Smooth muscle cell (in vitro differentiated cells): ENCODE results near the gene CPVL. TPM values are rescaled to one million over a fixed set of nuclear protein-coding genes. Genes with fewer than 3 reads are reported as not detected.

ENCODE experiments used
- DNase-seq: peaks from one replicate; lab custom pipeline; 2025; ENCODE audit not compliant: unreplicated experiment; lab: John Stamatoyannopoulos, UW
- H2AFZ ChIP-seq: fragments of 200-600 bp; sonication (generic); 2 replicates; pipeline ENCODE4 v1.6.0; 2016; ENCODE audit warnings: antibody characterized with exemption, low read depth, mild to moderate bottlenecking
- H3F3A ChIP-seq: fragments of 200-600 bp; sonication (generic); 2 replicates; pipeline ENCODE4 v1.6.0; 2017; ENCODE audit warnings: antibody characterized with exemption, low read depth
- H3K27ac ChIP-seq: fragments of 200-600 bp; sonication (generic); 2 replicates; pipeline ENCODE4 v1.5.1; 2016; ENCODE audit warnings: low read depth, mild to moderate bottlenecking
- H3K27me3 ChIP-seq: fragments of 200-600 bp; sonication (generic); 2 replicates; pipeline ENCODE4 v1.6.1; 2016; ENCODE audit warnings: low read depth, mild to moderate bottlenecking
- H3K36me3 ChIP-seq: fragments of 200-600 bp; sonication (generic); 2 replicates; pipeline ENCODE4 v1.5.1; 2016; ENCODE audit warnings: low read depth
- H3K4me1 ChIP-seq: fragments of 200-600 bp; sonication (generic); 2 replicates; pipeline ENCODE4 v1.5.1; 2016; ENCODE audit warnings: low read depth
- H3K4me2 ChIP-seq: fragments of 200-600 bp; sonication (generic); 2 replicates; pipeline ENCODE4 v1.6.0; 2016; ENCODE audit warnings: mild to moderate bottlenecking
- H3K4me3 ChIP-seq: fragments of 200-600 bp; sonication (generic); 2 replicates; pipeline ENCODE4 v1.5.1; 2016; ENCODE audit warnings: mild to moderate bottlenecking
- H3K79me2 ChIP-seq: fragments of 200-600 bp; sonication (generic); 2 replicates; pipeline ENCODE4 v1.6.0; 2016; ENCODE audit warnings: low read depth, mild to moderate bottlenecking
- H3K9ac ChIP-seq: fragments of 200-600 bp; sonication (generic); 2 replicates; pipeline ENCODE4 v1.6.0; 2016; ENCODE audit warnings: low read depth
- H3K9me3 ChIP-seq: fragments of 200-600 bp; sonication (generic); replicated peaks from 2 replicates; pipeline ENCODE4 v1.5.1; 2016; ENCODE audit warnings: low read depth
- H4K20me1 ChIP-seq: fragments of 200-600 bp; sonication (generic); 2 replicates; pipeline ENCODE4 v1.6.0; 2016; ENCODE audit warnings: low read depth
- WGBS: methylation state at CpG from one replicate; pipeline ENCODE4 v1.1.7; 2016; ENCODE audit warnings: low lambda C conversion rate; 5-methylcytosine and 5-hydroxymethylcytosine counted together
- polyA plus RNA-seq: library from polyadenylated mRNA; unstranded; fragments of >200 nt; fragmentation: Nextera tagmentation; extraction: Ambion mirVana; gene quantifications from 2 replicates; pipeline ENCODE4 v1.2.1, GENCODE V29; 2016
- total RNA-seq: library from RNA; depleted of rRNA; stranded (reverse); fragments of >200 nt; gene quantifications from 2 replicates; pipeline ENCODE4 v1.2.3, GENCODE V29; 2014
- TF ChIP-seq, protein P1 (sequence below): fragments of 200-600 bp; sonication (generic); IDR thresholded peaks from 2 replicates; pipeline ENCODE4 v1.5.1; 2017; ENCODE audit warnings: borderline replicate concordance, mild to moderate bottlenecking, antibody characterized with exemption; ENCODE audit not compliant: insufficient read depth, poor library complexity, severe bottlenecking

CPVL gene
- total and polyA plus RNA-seq, 2 experiments from 2014 or later: 7.2 to 29.8 TPM

- DNase-seq: no peak
- H3K79me2 ChIP-seq: no peaks in the 10 kb centered on the region
- no peak overlapping the region for H3K4me3 ChIP-seq
- TF ChIP-seq, protein P1, sequence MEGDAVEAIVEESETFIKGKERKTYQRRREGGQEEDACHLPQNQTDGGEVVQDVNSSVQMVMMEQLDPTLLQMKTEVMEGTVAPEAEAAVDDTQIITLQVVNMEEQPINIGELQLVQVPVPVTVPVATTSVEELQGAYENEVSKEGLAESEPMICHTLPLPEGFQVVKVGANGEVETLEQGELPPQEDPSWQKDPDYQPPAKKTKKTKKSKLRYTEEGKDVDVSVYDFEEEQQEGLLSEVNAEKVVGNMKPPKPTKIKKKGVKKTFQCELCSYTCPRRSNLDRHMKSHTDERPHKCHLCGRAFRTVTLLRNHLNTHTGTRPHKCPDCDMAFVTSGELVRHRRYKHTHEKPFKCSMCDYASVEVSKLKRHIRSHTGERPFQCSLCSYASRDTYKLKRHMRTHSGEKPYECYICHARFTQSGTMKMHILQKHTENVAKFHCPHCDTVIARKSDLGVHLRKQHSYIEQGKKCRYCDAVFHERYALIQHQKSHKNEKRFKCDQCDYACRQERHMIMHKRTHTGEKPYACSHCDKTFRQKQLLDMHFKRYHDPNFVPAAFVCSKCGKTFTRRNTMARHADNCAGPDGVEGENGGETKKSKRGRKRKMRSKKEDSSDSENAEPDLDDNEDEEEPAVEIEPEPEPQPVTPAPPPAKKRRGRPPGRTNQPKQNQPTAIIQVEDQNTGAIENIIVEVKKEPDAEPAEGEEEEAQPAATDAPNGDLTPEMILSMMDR: no peak
- H3F3A ChIP-seq: peaks cover 7% of the 10 kb centered on the region
- H3K27me3 ChIP-seq: no peaks in the 10 kb centered on the region
- no peaks in the 10 kb centered on the region for H4K20me1 ChIP-seq
- no peak overlapping the region for H3K9ac ChIP-seq
- 84% methylated on average over 2 of the region's 2 CpGs for WGBS
- H3K27ac ChIP-seq: no peak overlapping the region
- H3K4me2 ChIP-seq: no peak overlapping the region
- no peak overlapping the region for H2AFZ ChIP-seq
- no peaks in the 10 kb centered on the region for H3K9me3 ChIP-seq
- H3K36me3 ChIP-seq: no peaks in the 10 kb centered on the region
- peaks cover 3% of the 10 kb centered on the region for H3K4me1 ChIP-seq
Observed at GRCh38 chr7:28964056-28964455, 182.3 kb downstream of the CPVL start.

DNA sequence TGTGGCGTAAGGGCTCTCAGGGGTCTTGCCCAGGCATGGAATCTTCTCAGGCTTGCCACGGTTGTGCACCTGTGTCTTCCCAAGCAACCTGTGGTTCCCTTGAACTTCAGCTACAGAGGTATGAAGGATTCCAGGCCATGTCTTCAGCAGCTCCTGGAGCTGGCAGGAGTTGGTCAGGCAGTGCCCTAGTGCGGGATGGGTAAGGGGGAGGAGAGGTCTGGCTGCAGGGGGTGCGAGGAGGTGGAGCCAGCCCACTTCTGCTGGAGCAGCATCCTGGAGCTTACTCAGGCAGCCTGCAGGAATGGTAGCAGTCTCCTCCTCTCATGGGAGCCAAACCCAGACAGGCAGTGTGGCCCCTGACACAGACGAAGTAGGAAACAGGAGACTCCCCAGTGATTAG is 184.4 kb downstream of the CPVL start:
- Histone ChIP-seq H3F3A (peaks cover 12% of the 10 kb centered on the region), H3K4me2 (no peak overlapping the region), H2AFZ (no peak overlapping the region)

DNA sequence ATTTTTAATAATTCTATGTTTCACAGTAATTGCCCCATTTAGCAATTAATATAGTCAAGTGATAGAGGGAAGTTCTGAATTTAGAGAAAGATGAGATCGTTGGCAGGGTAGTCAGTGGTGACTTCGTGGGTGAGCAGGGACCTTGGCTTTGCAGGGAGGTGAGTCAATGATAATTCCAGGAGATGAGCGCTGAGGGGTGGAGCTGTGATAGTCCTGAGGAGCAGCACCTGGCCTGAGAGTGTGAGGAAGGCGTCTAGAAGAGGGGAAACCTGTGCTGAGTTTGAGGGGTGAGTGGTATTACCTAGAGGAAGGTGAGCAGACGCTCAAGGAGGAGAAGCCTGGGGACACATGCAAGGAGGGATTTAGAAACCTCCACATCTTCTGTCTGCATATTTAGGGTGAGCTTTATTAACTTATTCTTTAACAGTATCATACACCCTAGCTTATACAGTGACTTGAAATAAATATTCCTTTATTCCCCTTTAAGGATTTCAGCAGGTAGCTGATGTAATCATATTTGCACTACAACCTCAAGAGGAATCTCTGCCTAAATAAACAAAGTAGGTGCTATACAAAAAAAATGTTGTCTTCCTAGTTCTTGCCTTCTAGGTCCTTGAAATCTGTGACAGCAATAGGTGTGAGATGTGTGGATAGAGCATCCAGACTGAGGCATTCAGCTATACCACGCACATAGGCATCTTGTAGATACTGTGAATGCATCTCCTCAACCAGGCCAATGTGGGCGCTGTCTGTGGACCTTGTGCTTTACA is 186.1 kb downstream of the CPVL start:
- Histone ChIP-seq H3K4me1 (peaks cover 14% of the 10 kb centered on the region), H3K36me3 (no peaks in the 10 kb centered on the region), H3K27ac (no peak overlapping the region), H3K4me2 (no peak overlapping the region), H2AFZ (no peak overlapping the region), H3K9me3 (no peaks in the 10 kb centered on the region), H4K20me1 (no peaks in the 10 kb centered on the region), H3K79me2 (no peaks in the 10 kb centered on the region), H3K4me3 (no peak overlapping the region), H3K9ac (no peak overlapping the region), H3F3A (peaks cover 16% of the 10 kb centered on the region), H3K27me3 (no peaks in the 10 kb centered on the region)
- no peak for DNase-seq
- TF ChIP-seq, protein P1: no peak
- WGBS: 88% methylated on average over 7 of the region's 7 CpGs

More for the DNA sequence above, 184.4 kb downstream of the CPVL start:
- Histone ChIP-seq H3K79me2 (no peaks in the 10 kb centered on the region), H3K9ac (no peak overlapping the region), H3K27ac (no peak overlapping the region), H3K4me3 (no peak overlapping the region), H4K20me1 (no peaks in the 10 kb centered on the region), H3K36me3 (no peaks in the 10 kb centered on the region), H3K9me3 (no peaks in the 10 kb centered on the region), H3K27me3 (no peaks in the 10 kb centered on the region), H3K4me1 (peaks cover 14% of the 10 kb centered on the region)
- DNase-seq: no peak
- TF ChIP-seq, protein P1: no peak
- 72% methylated on average over 5 of the region's 5 CpGs for WGBS

GRCh38 chr7:28958980-28959347 is 187.4 kb downstream of the CPVL start:
- Histone ChIP-seq H3K79me2 (no peaks in the 10 kb centered on the region), H3K9me3 (no peaks in the 10 kb centered on the region), H3K36me3 (no peaks in the 10 kb centered on the region), H3K4me2 (peak overlapping the region; percentile 97), H3K9ac (no peak overlapping the region), H3K4me3 (peak overlapping the region; percentile 68), H4K20me1 (peaks cover 7% of the 10 kb centered on the region), H3K27me3 (no peaks in the 10 kb centered on the region), H3F3A (peaks cover 27% of the 10 kb centered on the region), H2AFZ (peak overlapping the region; percentile 83), H3K4me1 (peaks cover 22% of the 10 kb centered on the region), H3K27ac (peak overlapping the region; percentile 44)
- DNase-seq: no peak
- 35% methylated on average over 6 of the region's 6 CpGs for WGBS
- TF ChIP-seq, protein P1: no peak
